ENCODE data around the gene STKLD1.

The STKLD1 gene

DNA sequence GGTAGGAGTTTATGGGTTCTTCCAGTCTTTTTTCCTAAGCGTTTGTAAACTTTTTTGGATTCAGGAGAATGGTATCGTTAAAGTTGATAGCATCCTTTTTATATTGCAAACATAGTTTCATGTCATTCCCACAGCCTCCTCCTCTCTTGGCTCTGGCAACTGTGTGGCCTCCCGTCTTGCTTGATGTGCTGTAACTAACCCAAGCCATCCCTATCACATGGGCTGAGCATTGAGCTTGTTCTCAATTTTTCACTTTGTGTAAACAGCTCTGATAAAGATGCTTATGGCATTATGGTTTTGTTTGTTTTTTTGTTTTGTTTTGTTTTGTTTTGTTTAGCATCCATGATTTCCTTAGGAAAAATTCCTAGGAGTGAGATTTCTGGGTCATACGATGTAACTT, 4.6 kb downstream of the STKLD1 start:
- Histone ChIP-seq H3K18ac (ENCODE audit: low read length) (no peak overlapping the region), H4K8ac (ENCODE audit: low read depth, low read length) (no peak overlapping the region), H2BK15ac (ENCODE audit: low read length) (no peak overlapping the region), H3K36me3 (replicated peaks in 1 of 2; ENCODE audit: control insufficient read depth in 2 of 2, insufficient read depth in 2 of 2, low read length in 2 of 2) (peaks cover 0 to 2% of the 10 kb centered on the region in 2 donors), H2AFZ (ENCODE audit: low read length) (no peak overlapping the region), H3K9me3 (replicated peaks in 1 of 2; ENCODE audit: control insufficient read depth in 2 of 2, insufficient read depth in 1 of 2, low read depth in 1 of 2, low read length in 2 of 2) (peaks cover 7 to 10% of the 10 kb centered on the region in 2 donors), H3K23ac (ENCODE audit: low read depth, low read length, poor library complexity) (no peak overlapping the region), H3K79me1 (ENCODE audit: low read depth, low read length) (peaks cover 2% of the 10 kb centered on the region), H3K4me2 (ENCODE audit: insufficient read depth, low read length, poor library complexity, severe bottlenecking) (no peak overlapping the region), H3K27me3 (ENCODE audit: control insufficient read depth in 3 of 3, insufficient read depth in 3 of 3, low read depth in 1 of 3, low read length in 3 of 3) (peaks cover 0 to 3% (median 0%) of the 10 kb centered on the region in 3 experiments), H2BK5ac (ENCODE audit: low read length) (no peak overlapping the region), H3K9ac (ENCODE audit: low read depth, low read length, poor library complexity) (no peak overlapping the region), H4K91ac (ENCODE audit: low read depth, low read length, poor library complexity) (no peak overlapping the region), H3K27ac (replicated peaks; ENCODE audit: low read length) (no peak overlapping the region), H2BK12ac (ENCODE audit: low read length) (no peak overlapping the region), H2BK120ac (ENCODE audit: low read depth, low read length) (no peak overlapping the region), H3K4me1 (ENCODE audit: control insufficient read depth in 2 of 2, insufficient read depth in 1 of 2, low read depth in 1 of 2, low read length in 2 of 2) (peaks cover 2% of the 10 kb centered on the region in 2 donors), H3K14ac (ENCODE audit: low read length) (no peak overlapping the region), H2AK5ac (ENCODE audit: low read depth, low read length) (no peak overlapping the region), H3K4me3 (ENCODE audit: low read length in 2 of 2) (no peak overlapping the region), H3K4ac (ENCODE audit: low read length) (no peak overlapping the region)
- no CpG with 5 or more reads among the region's 4 CpGs for WGBS, 2 donors (ENCODE audit: extremely low coverage in 2 of 2, insufficient read length in 2 of 2, insufficient replicate concordance in 1 of 2)
- DNase-seq (ENCODE audit: low spot score): no peak

GRCh38 chr9:133382507-133383141, 6.5 kb downstream of the STKLD1 start:
- no peak overlapping the region for H4K8ac ChIP-seq (ENCODE audit: low read depth, low read length)
- H2BK120ac ChIP-seq (ENCODE audit: low read depth, low read length): no peak overlapping the region
- peaks cover 0 to 3% (median 0%) of the 10 kb centered on the region in 3 experiments for H3K27me3 ChIP-seq (ENCODE audit: control insufficient read depth in 3 of 3, insufficient read depth in 3 of 3, low read depth in 1 of 3, low read length in 3 of 3)
- H3K36me3 ChIP-seq (replicated peaks in 1 of 2; ENCODE audit: control insufficient read depth in 2 of 2, insufficient read depth in 2 of 2, low read length in 2 of 2): peaks cover 0 to 2% of the 10 kb centered on the region in 2 donors
- H3K9me3 ChIP-seq (replicated peaks in 1 of 2; ENCODE audit: control insufficient read depth in 2 of 2, insufficient read depth in 1 of 2, low read depth in 1 of 2, low read length in 2 of 2): peaks cover 7 to 9% of the 10 kb centered on the region in 2 donors
- H3K23ac ChIP-seq (ENCODE audit: low read depth, low read length, poor library complexity): no peak overlapping the region
- 100% methylated on average over 2 to 3 of the region's 4 CpGs for WGBS, 2 donors (ENCODE audit: extremely low coverage in 2 of 2, insufficient read length in 2 of 2, insufficient replicate concordance in 1 of 2)
- H3K18ac ChIP-seq (ENCODE audit: low read length): no peak overlapping the region
- H3K27ac ChIP-seq (replicated peaks; ENCODE audit: low read length): no peak overlapping the region
- H3K4ac ChIP-seq (ENCODE audit: low read length): no peak overlapping the region
- no peak overlapping the region for H3K14ac ChIP-seq (ENCODE audit: low read length)
- H2AK5ac ChIP-seq (ENCODE audit: low read depth, low read length): no peak overlapping the region
- peaks cover 2% of the 10 kb centered on the region in 2 donors for H3K4me1 ChIP-seq (ENCODE audit: control insufficient read depth in 2 of 2, insufficient read depth in 1 of 2, low read depth in 1 of 2, low read length in 2 of 2)
- no peak overlapping the region for H3K4me2 ChIP-seq (ENCODE audit: insufficient read depth, low read length, poor library complexity, severe bottlenecking)
- H2AFZ ChIP-seq (ENCODE audit: low read length): no peak overlapping the region
- no peak for DNase-seq (ENCODE audit: low spot score)
- no peak overlapping the region for H4K91ac ChIP-seq (ENCODE audit: low read depth, low read length, poor library complexity)
- no peak overlapping the region for H2BK5ac ChIP-seq (ENCODE audit: low read length)
- H3K4me3 ChIP-seq (ENCODE audit: low read length in 2 of 2): peak overlapping the region in 1 of 2 donors; percentile 52
- peak overlapping the region; percentile 68 for H3K9ac ChIP-seq (ENCODE audit: low read depth, low read length, poor library complexity)
- H2BK12ac ChIP-seq (ENCODE audit: low read length): no peak overlapping the region
- peaks cover 2% of the 10 kb centered on the region for H3K79me1 ChIP-seq (ENCODE audit: low read depth, low read length)
- no peak overlapping the region for H2BK15ac ChIP-seq (ENCODE audit: low read length)

GRCh38 chr9:133383438-133383837, 7.3 kb downstream of the STKLD1 start:
- no peak overlapping the region for H2AK5ac ChIP-seq (ENCODE audit: low read depth, low read length)
- peaks cover 1 to 7% of the 10 kb centered on the region in 2 donors for H3K9me3 ChIP-seq (replicated peaks in 1 of 2; ENCODE audit: control insufficient read depth in 2 of 2, insufficient read depth in 1 of 2, low read depth in 1 of 2, low read length in 2 of 2)
- peaks cover 0 to 2% of the 10 kb centered on the region in 2 donors for H3K36me3 ChIP-seq (replicated peaks in 1 of 2; ENCODE audit: control insufficient read depth in 2 of 2, insufficient read depth in 2 of 2, low read length in 2 of 2)
- H2BK5ac ChIP-seq (ENCODE audit: low read length): no peak overlapping the region
- peak overlapping the region; percentile 8 for H4K91ac ChIP-seq (ENCODE audit: low read depth, low read length, poor library complexity)
- H3K9ac ChIP-seq (ENCODE audit: low read depth, low read length, poor library complexity): peak overlapping the region; percentile 30
- no peak overlapping the region for H2BK15ac ChIP-seq (ENCODE audit: low read length)
- H3K23ac ChIP-seq (ENCODE audit: low read depth, low read length, poor library complexity): no peak overlapping the region
- H3K4me2 ChIP-seq (ENCODE audit: insufficient read depth, low read length, poor library complexity, severe bottlenecking): no peak overlapping the region
- peak overlapping the region in 1 of 2 donors; percentile 32 for H3K4me3 ChIP-seq (ENCODE audit: low read length in 2 of 2)
- H2BK120ac ChIP-seq (ENCODE audit: low read depth, low read length): no peak overlapping the region
- no peak overlapping the region for H3K4ac ChIP-seq (ENCODE audit: low read length)
- no peak overlapping the region for H3K18ac ChIP-seq (ENCODE audit: low read length)
- DNase-seq (ENCODE audit: low spot score): no peak
- H4K8ac ChIP-seq (ENCODE audit: low read depth, low read length): no peak overlapping the region
- no peak overlapping the region for H2BK12ac ChIP-seq (ENCODE audit: low read length)
- H3K14ac ChIP-seq (ENCODE audit: low read length): peak overlapping the region; percentile 47
- H2AFZ ChIP-seq (ENCODE audit: low read length): no peak overlapping the region
- peaks cover 0 to 2% of the 10 kb centered on the region in 2 donors for H3K4me1 ChIP-seq (ENCODE audit: control insufficient read depth in 2 of 2, insufficient read depth in 1 of 2, low read depth in 1 of 2, low read length in 2 of 2)
- peaks cover 0 to 3% (median 0%) of the 10 kb centered on the region in 3 experiments for H3K27me3 ChIP-seq (ENCODE audit: control insufficient read depth in 3 of 3, insufficient read depth in 3 of 3, low read depth in 1 of 3, low read length in 3 of 3)
- WGBS, 2 donors (ENCODE audit: extremely low coverage in 2 of 2, insufficient read length in 2 of 2, insufficient replicate concordance in 1 of 2): no CpG with 5 or more reads among the region's 3 CpGs
- peaks cover 2% of the 10 kb centered on the region for H3K79me1 ChIP-seq (ENCODE audit: low read depth, low read length)
- H3K27ac ChIP-seq (replicated peaks; ENCODE audit: low read length): no peak overlapping the region

GRCh38 chr9:133384736-133385321, 8.7 kb downstream of the STKLD1 start:
- Histone ChIP-seq H3K36me3 (replicated peaks in 1 of 2; ENCODE audit: control insufficient read depth in 2 of 2, insufficient read depth in 2 of 2, low read length in 2 of 2) (peaks cover 0 to 2% of the 10 kb centered on the region in 2 donors), H3K14ac (ENCODE audit: low read length) (peak overlapping the region; percentile 75), H2BK12ac (ENCODE audit: low read length) (no peak overlapping the region), H4K91ac (ENCODE audit: low read depth, low read length, poor library complexity) (no peak overlapping the region), H2BK120ac (ENCODE audit: low read depth, low read length) (no peak overlapping the region), H2AK5ac (ENCODE audit: low read depth, low read length) (peak overlapping the region; percentile 83), H4K8ac (ENCODE audit: low read depth, low read length) (no peak overlapping the region), H3K27ac (replicated peaks; ENCODE audit: low read length) (no peak overlapping the region), H3K4me3 (ENCODE audit: low read length in 2 of 2) (no peak overlapping the region), H3K9me3 (replicated peaks in 1 of 2; ENCODE audit: control insufficient read depth in 2 of 2, insufficient read depth in 1 of 2, low read depth in 1 of 2, low read length in 2 of 2) (peaks cover 0 to 7% of the 10 kb centered on the region in 2 donors), H2BK15ac (ENCODE audit: low read length) (no peak overlapping the region), H3K79me1 (ENCODE audit: low read depth, low read length) (peaks cover 2% of the 10 kb centered on the region), H3K4me1 (ENCODE audit: control insufficient read depth in 2 of 2, insufficient read depth in 1 of 2, low read depth in 1 of 2, low read length in 2 of 2) (peaks cover 0 to 2% of the 10 kb centered on the region in 2 donors), H3K4me2 (ENCODE audit: insufficient read depth, low read length, poor library complexity, severe bottlenecking) (no peak overlapping the region), H3K9ac (ENCODE audit: low read depth, low read length, poor library complexity) (no peak overlapping the region), H2BK5ac (ENCODE audit: low read length) (no peak overlapping the region), H3K4ac (ENCODE audit: low read length) (no peak overlapping the region), H3K23ac (ENCODE audit: low read depth, low read length, poor library complexity) (no peak overlapping the region), H3K27me3 (ENCODE audit: control insufficient read depth in 3 of 3, insufficient read depth in 3 of 3, low read depth in 1 of 3, low read length in 3 of 3) (peaks cover 0 to 3% (median 0%) of the 10 kb centered on the region in 3 experiments), H2AFZ (ENCODE audit: low read length) (no peak overlapping the region), H3K18ac (ENCODE audit: low read length) (peak overlapping the region; percentile 48)
- no peak for DNase-seq (ENCODE audit: low spot score)
- WGBS, 2 donors (ENCODE audit: extremely low coverage in 2 of 2, insufficient read length in 2 of 2, insufficient replicate concordance in 1 of 2): no CpG with 5 or more reads among the region's 17 CpGs

All from neuronal stem cell (in vitro differentiated cells).